ENCODE data around the gene CDT1.

CDT1 gene

GRCh38 chr16:88815901-88816589 is 12.5 kb downstream of the CDT1 start:
- DNase-seq = peak in 5 of 58 donors; percentile 14 to 22 (median 15)

- DNase-seq = no peak
Measured at GRCh38 chr16:88816736-88817535, 13.3 kb downstream of the CDT1 start.

DNA sequence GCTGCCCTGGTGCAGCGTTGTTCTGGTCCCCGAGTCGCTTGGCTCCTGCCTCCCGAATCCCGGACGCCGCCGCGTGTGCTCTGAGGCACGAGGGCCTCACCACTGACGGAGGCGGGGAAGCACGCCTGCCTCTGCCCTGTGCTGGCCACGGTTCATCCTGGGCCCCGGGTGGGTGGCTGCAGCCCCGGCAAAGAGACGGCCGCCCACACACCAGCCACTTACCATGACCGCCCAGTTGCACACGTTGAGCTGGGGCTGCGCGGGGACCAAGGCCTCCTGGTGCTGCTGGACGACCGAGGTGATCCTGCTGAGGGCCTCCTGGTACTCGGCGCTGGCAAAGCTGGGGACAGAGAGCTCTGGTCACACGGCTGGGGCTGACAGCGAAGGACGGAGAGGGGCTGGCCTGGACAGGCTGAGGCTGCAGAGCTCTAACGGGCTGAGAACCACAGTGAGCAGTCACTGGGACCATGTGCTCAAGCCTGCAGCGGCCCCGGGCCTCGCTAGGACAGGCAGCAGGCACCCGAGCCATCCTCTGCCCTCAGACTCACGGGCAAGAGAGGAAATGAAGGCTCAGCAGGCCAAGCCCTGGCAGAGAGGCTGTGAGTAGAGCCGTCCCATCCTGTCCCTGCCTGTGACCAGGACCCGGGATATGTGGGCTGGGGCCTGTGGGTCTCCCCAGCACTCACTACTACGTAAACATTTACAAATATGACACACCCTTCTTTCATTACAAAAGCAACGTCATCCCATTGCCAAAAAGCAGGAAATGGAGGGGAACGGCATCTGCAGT is 14.4 kb downstream of the CDT1 start:
- no peak for DNase-seq

GRCh38 chr16:88818575-88818874 is 14.9 kb downstream of the CDT1 start:
- no peak for DNase-seq

- no peak for DNase-seq
Measured at GRCh38 chr16:88819126-88819525, 15.5 kb downstream of the CDT1 start.

DNA sequence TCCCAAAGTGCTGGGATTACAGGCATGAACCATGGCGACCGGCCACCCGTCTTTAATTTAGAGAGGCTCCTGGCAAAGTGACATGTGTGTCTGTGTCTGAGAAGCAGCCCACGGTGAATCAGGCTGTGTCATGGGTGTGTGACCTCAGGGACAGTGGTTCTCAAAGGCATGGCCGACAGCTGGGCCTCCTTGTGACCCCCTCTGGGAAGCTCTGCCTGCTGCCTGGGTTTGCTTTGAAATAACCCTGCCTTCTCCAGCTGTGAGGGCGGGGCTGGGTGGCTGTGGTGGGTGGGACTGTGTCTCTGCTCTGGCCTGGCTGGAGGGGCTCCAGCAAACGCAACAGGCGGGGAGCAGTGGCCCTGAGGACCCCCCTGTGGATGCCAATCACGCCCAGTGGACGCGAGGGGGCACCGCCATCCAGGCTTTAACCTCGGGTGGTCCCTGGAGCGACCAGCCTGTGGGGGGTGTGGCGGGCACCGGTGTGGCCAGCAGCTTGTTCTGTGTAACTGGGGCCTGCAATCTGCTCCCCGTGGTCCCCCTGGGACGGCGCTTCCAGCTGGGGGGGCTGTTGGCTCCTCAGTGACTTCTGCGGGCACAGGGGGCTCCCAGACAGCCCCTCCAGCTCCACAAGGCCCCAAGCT is 16.9 kb downstream of the CDT1 start:
- DNase-seq = no peak

GRCh38 chr16:88821168-88821850 is 17.7 kb downstream of the CDT1 start:
- DNase-seq = no peak

- no peak for DNase-seq
Measured at GRCh38 chr16:88822281-88823040, 18.9 kb downstream of the CDT1 start.

- peak in 11 of 58 donors; percentile 19 to 34 (median 23) for DNase-seq
Measured at GRCh38 chr16:88823646-88824045, 20.1 kb downstream of the CDT1 start.

DNA sequence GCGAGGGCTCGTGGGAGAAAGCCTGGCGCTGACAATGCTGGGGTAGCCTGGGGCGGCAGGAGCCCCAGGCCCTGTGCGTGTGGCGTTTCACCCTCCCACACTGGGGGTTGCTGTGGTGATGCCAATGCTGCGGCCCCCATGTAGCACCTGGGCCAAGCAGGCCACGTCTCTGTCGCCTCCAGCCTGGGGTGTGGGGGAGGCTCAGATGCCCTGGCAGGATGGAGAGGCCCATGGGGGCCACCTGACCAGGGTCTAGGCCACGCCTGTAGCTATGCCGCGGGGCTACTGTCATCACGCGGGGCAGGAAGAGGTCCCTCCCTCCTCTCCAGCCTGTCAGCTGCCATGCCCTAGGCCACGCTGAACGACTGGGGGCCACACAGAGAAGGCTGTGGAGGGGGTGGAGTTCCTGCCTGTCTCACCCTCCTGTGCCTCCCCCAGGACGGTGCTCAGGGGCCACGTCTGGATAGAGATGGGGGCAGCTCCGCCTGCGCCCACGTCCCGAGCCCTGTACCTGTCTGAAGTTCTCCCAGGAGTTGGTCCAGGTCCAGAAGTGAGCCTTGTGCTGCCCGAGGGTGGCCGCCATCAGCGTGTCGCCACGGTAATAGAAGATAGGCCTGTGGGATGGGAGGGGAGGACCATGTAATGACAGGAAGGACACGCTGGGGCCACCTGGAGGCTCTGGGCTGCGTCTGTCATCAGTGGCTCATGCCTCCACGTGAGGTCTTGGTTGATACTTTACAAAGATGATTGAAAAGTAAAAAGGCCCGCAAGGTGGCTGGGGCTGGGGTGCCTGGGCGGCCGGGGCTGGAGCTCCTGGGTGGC is 20.9 kb downstream of the CDT1 start:
- no peak for DNase-seq

DNA sequence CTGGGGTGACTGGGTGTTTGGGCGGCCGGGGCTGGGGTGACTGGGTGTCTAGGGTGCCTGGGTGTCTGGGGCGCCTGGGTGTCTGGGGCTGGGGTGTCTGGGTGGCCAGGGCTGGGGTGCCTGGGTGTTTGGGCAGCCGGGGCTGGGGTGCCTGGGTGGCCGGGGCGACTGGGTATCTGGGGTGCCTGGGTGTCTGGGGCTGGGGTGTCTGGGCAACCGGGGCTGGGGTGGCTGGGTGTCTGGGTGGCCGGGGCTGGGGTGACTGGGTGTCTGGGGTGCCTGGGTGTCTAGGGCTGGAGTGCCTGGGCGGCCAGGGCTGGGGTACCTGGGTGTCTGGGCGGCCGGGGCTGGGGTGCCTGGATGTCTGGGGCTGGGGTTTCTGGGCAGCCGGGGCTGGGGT is 21.6 kb downstream of the CDT1 start:
- no peak for DNase-seq

DNA sequence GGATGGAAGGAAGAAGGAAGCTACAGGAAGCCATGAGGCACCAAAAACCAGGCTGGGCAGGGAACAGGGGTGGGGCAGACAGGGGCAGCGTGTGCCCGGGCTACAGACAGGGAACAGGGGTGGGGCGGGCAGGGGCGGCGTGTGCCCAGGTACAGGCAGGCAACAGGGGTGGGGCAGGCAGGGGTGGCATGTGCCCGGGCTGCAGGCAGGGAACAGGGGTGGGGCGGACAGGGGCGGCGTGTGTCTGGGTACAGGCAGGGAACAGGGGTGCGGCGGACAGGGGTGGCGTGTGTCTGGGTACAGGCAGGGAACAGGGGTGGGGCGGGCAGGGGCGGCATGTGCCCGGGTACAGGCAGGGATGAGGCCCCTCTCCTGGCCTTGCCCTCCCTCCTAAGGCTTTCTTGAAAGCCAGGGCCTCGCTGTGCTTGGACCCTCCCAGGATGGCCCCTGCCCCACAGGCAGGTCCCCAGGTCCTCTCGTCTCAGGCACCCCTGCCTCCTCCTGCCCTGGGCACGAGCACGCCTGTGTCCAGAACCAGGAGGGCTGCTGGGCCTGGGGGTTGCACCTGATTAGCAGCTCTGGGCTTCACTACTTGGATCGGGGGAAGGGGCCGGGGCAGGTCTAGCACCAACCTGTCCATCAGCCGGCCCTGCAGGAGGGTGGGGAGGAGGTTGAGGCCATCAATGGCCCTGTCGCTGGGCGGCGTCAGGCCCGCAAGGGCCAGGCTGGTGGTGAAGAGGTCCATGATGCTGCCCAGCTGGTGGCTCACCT is 22.7 kb downstream of the CDT1 start:
- peak in 1 of 58 donors; percentile 29 for DNase-seq

GRCh38 chr16:88827727-88828126 is 24.1 kb downstream of the CDT1 start:
- no peak for DNase-seq

GRCh38 chr16:88828711-88829110 is 25.1 kb downstream of the CDT1 start:
- DNase-seq = peak in 9 of 58 donors; percentile 25 to 65 (median 44)

GRCh38 chr16:88830258-88830657 is 26.7 kb downstream of the CDT1 start:
- DNase-seq = no peak

GRCh38 chr16:88830783-88831182 is 27.2 kb downstream of the CDT1 start:
- DNase-seq = no peak

GRCh38 chr16:88831838-88832237 is 28.2 kb downstream of the CDT1 start:
- no peak for DNase-seq

GRCh38 chr16:88833086-88833485 is 29.5 kb downstream of the CDT1 start:
- DNase-seq = no peak

- no peak for DNase-seq
Measured at GRCh38 chr16:88834670-88835069, 31.1 kb downstream of the CDT1 start.

Measured in anterior cingulate cortex (tissue), 58 donors.